KMS-11 (cell line): ENCODE data around the gene ZNF385B.

ENCODE experiments used
- H2AFZ ChIP-seq: fragments of 200-600 bp; sonication (generic); 2 replicates; pipeline ENCODE4 v1.6.1; 2016; ENCODE audit warnings: antibody characterized with exemption, mixed run types, low read depth
- H3K27ac ChIP-seq: fragments of 200-600 bp; sonication (generic); 2 replicates; pipeline ENCODE4 v1.6.1; 2016; ENCODE audit warnings: mild to moderate bottlenecking, mixed run types
- H3K27me3 ChIP-seq: fragments of 200-600 bp; sonication (generic); 2 replicates; pipeline ENCODE4 v1.6.1; 2017; ENCODE audit warnings: mild to moderate bottlenecking, low read depth, mixed run types, moderate library complexity; ENCODE audit not compliant: insufficient read depth
- H3K36me3 ChIP-seq: fragments of 200-600 bp; sonication (generic); 2 replicates; pipeline ENCODE4 v1.6.1; 2017; ENCODE audit warnings: mild to moderate bottlenecking, mixed run types; ENCODE audit not compliant: insufficient read depth
- H3K4me1 ChIP-seq: fragments of 200-600 bp; sonication (generic); 2 replicates; pipeline ENCODE4 v1.6.1; 2016; ENCODE audit warnings: mild to moderate bottlenecking, low read depth, mixed run types; ENCODE audit not compliant: poor library complexity, severe bottlenecking
- H3K4me2 ChIP-seq: fragments of 200-600 bp; sonication (generic); 2 replicates; pipeline ENCODE4 v1.7.0; 2016; ENCODE audit warnings: mild to moderate bottlenecking, mixed run types
- H3K4me3 ChIP-seq: fragments of 200-600 bp; sonication (generic); IDR thresholded peaks from 2 replicates; pipeline ENCODE4 v1.6.1; 2017; ENCODE audit warnings: low read depth, low read length, mixed read lengths; ENCODE audit not compliant: insufficient read depth
- H3K79me2 ChIP-seq: fragments of 200-600 bp; sonication (generic); 2 replicates; pipeline ENCODE4 v1.6.1; 2016; ENCODE audit warnings: low read depth, mixed run types; ENCODE audit not compliant: insufficient read depth
- H3K9ac ChIP-seq: fragments of 200-600 bp; sonication (generic); 2 replicates; pipeline ENCODE4 v1.6.1; 2016; ENCODE audit warnings: mild to moderate bottlenecking, mixed run types
- H4K20me1 ChIP-seq: fragments of 200-600 bp; sonication (generic); 2 replicates; pipeline ENCODE4 v1.6.1; 2016; ENCODE audit warnings: mild to moderate bottlenecking, mixed run types; ENCODE audit not compliant: insufficient read depth
- TF ChIP-seq, protein P1 (sequence below): fragments of 200-600 bp; sonication (generic); conservative IDR thresholded peaks from 2 replicates; pipeline ENCODE4 v1.6.1; 2017; ENCODE audit warnings: low read depth, mild to moderate bottlenecking, antibody characterized with exemption, low read length, moderate library complexity, mixed read lengths

ZNF385B gene

DNA sequence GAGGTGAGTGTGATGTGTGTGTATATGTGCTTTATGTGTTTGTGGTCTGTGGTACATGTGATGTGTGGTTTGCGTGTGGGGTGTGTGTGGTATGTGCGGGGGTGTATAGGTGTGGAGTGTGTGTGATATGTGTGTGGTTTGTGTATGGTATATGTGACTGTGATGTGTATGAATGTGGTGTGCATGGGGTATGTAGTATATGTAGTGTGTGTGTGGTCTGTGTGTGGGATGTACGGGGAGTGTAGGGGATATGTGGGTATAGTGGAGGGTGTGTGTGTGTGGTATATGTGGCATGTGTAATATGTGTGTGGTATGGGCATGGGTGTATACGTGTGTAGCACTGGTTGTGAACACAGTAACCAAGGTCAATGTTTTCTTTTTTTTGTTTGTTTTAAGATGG, 87.4 kb downstream of the ZNF385B start:
- no peak overlapping the region for H3K4me3 ChIP-seq
- no peaks in the 10 kb centered on the region for H3K4me1 ChIP-seq
- TF ChIP-seq, protein P1, sequence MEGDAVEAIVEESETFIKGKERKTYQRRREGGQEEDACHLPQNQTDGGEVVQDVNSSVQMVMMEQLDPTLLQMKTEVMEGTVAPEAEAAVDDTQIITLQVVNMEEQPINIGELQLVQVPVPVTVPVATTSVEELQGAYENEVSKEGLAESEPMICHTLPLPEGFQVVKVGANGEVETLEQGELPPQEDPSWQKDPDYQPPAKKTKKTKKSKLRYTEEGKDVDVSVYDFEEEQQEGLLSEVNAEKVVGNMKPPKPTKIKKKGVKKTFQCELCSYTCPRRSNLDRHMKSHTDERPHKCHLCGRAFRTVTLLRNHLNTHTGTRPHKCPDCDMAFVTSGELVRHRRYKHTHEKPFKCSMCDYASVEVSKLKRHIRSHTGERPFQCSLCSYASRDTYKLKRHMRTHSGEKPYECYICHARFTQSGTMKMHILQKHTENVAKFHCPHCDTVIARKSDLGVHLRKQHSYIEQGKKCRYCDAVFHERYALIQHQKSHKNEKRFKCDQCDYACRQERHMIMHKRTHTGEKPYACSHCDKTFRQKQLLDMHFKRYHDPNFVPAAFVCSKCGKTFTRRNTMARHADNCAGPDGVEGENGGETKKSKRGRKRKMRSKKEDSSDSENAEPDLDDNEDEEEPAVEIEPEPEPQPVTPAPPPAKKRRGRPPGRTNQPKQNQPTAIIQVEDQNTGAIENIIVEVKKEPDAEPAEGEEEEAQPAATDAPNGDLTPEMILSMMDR = no peak
- H3K27me3 ChIP-seq = no peaks in the 10 kb centered on the region
- H3K27ac ChIP-seq = no peak overlapping the region
- H3K4me2 ChIP-seq = no peak overlapping the region
- no peak overlapping the region for H2AFZ ChIP-seq
- no peaks in the 10 kb centered on the region for H3K36me3 ChIP-seq
- no peak overlapping the region for H3K9ac ChIP-seq
- H4K20me1 ChIP-seq = no peaks in the 10 kb centered on the region
- no peaks in the 10 kb centered on the region for H3K79me2 ChIP-seq

DNA sequence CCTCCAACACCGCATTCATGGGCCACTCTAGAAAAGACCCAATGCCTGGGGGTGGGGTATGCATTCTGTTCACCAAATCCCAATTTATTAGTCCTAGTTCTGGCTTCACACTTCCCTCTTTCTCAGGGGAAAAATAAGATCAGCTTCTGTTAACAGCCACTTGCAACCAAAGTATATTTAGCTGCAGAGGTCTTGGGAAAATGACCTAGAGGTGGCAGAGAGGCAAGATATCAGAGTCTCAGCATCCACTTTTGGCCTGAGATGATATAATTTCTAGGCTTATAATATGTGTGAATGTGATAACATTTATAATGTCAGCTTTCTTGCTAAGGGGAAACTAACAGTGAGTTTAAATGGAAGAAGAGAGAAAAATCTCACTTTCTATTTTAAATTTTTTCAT, 89.1 kb downstream of the ZNF385B start:
- Histone ChIP-seq H3K36me3 (no peaks in the 10 kb centered on the region), H3K27ac (no peak overlapping the region), H4K20me1 (no peaks in the 10 kb centered on the region), H2AFZ (no peak overlapping the region), H3K9ac (no peak overlapping the region), H3K4me2 (no peak overlapping the region), H3K27me3 (no peaks in the 10 kb centered on the region), H3K4me1 (no peaks in the 10 kb centered on the region), H3K79me2 (no peaks in the 10 kb centered on the region), H3K4me3 (no peak overlapping the region)
- TF ChIP-seq, protein P1 = no peak

DNA sequence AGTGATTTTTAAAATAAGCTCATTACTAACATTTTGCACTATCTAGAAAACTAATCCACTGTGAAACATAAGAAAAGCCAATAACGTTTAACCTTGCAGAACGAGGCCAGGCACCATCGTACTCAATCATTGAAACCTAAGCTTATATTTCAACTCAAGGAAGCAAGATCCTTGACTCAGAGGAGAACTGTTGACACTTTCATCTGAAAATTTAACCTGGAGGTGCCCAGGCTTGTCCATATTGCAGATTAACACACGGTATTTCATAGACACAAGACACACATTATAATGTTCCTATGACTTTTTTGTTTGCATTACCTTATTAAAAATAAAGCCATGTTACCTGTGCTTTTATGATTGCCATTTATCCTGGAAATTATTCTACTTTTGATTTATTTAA, 89.6 kb downstream of the ZNF385B start:
- TF ChIP-seq, protein P1 = no peak
- Histone ChIP-seq H2AFZ (no peak overlapping the region), H3K79me2 (no peaks in the 10 kb centered on the region), H3K27me3 (no peaks in the 10 kb centered on the region), H3K9ac (no peak overlapping the region), H3K27ac (no peak overlapping the region), H4K20me1 (no peaks in the 10 kb centered on the region), H3K4me2 (no peak overlapping the region), H3K4me1 (no peaks in the 10 kb centered on the region), H3K4me3 (no peak overlapping the region), H3K36me3 (no peaks in the 10 kb centered on the region)

DNA sequence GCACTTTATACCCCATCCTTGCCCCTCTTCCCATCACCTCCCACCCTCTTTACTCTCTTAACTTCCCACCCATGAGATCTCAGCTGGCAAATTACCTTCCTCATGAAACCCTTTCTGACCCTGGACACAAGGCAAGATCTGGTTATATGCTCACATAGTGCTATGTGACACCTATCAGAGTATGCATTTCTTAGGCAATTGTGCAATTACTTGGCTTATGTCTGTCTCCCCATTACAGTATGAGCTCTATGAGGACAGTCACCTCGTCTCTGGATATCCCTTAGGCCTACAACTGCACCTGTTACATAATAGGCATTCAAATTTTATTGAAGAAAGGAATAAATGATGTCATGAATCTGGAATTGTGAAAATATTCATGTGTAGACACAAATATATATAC, 91.4 kb downstream of the ZNF385B start:
- Histone ChIP-seq H3K79me2 (no peaks in the 10 kb centered on the region), H3K27me3 (no peaks in the 10 kb centered on the region), H2AFZ (no peak overlapping the region), H3K4me2 (no peak overlapping the region), H3K9ac (no peak overlapping the region), H3K27ac (no peak overlapping the region), H3K4me1 (no peaks in the 10 kb centered on the region), H3K36me3 (no peaks in the 10 kb centered on the region), H3K4me3 (no peak overlapping the region), H4K20me1 (no peaks in the 10 kb centered on the region)
- TF ChIP-seq, protein P1 = no peak

DNA sequence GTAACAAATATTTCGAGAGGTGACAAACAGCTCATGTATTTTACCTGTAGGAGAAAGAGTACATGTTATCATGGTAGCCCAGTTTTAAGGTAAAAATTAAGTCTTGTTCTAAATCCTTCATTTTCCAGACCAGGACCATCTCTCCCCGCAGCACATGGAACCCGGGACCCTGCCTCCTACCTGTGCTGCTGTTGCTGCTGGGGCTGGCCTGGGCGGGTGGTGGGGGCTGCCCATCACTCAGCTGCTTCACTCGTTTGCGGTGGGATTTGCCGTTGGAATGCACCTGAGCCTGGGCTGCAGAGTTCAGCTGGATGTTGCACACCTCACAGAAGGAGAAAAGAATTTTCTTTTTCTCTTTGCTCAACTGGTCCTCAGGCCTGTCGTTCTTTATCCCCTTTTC, 92.1 kb downstream of the ZNF385B start:
- no peak overlapping the region for H3K27ac ChIP-seq
- H3K4me2 ChIP-seq = no peak overlapping the region
- no peaks in the 10 kb centered on the region for H3K36me3 ChIP-seq
- TF ChIP-seq, protein P1 = no peak
- H3K9ac ChIP-seq = no peak overlapping the region
- H3K4me3 ChIP-seq = no peak overlapping the region
- no peaks in the 10 kb centered on the region for H4K20me1 ChIP-seq
- no peak overlapping the region for H2AFZ ChIP-seq
- no peaks in the 10 kb centered on the region for H3K4me1 ChIP-seq
- no peaks in the 10 kb centered on the region for H3K79me2 ChIP-seq
- H3K27me3 ChIP-seq = no peaks in the 10 kb centered on the region
